HCT116 (cell line): ENCODE data around the gene MIA. TPM values are rescaled to one million over a fixed set of nuclear protein-coding genes. Genes with fewer than 3 reads are reported as not detected.

ENCODE experiments used
- ATAC-seq: fragments of 200-7000 bp; cut with Tn5 transposase; 2 replicates; pipeline ENCODE4 v1.9.1; 2020; ENCODE audit warnings: mild to moderate bottlenecking, moderate library complexity
- Bru-seq: library from RNA; stranded (reverse); fragments of 400-500 nt; gene quantifications from one replicate; lab custom pipeline; 2021; lab: Mats Ljungman, UMichigan
- BruChase-seq, 2 experiments: library from RNA; stranded (reverse); fragments of 400-500 nt; gene quantifications; one replicate each; lab custom pipeline; 2021; lab: Mats Ljungman, UMichigan
- BruUV-seq: library from RNA; stranded (reverse); fragments of 400-500 nt; replicated peaks from 2 replicates; lab custom pipeline; 2021; lab: Mats Ljungman, UMichigan
- CTCF ChIA-PET: fragments of 300-600 bp; sonication (Branson Sonifier 250); formaldehyde crosslinking; loops from one replicate; lab custom pipeline; 2021; ENCODE audit warnings: antibody characterized with exemption; lab: Charles Lee
- POLR2A ChIA-PET: fragments of 300-600, 350-600 bp; sonication (Branson Sonifier 250); formaldehyde crosslinking; loops from one replicate; lab custom pipeline; 2021; ENCODE audit warnings: antibody characterized with exemption; lab: Charles Lee
- RAD21 ChIA-PET, 2 experiments: fragments of 300-600 bp; sonication (Branson Sonifier 250); formaldehyde crosslinking; loops; one replicate each; lab custom pipeline; 2023; ENCODE audit warnings: low total read pairs in 2 of 2; ENCODE audit not compliant: uncharacterized antibody in 2 of 2, unreplicated experiment in 2 of 2, low non-redundant PET in 1 of 2; lab: Charles Lee
- DNase-seq: peaks from one replicate; pipeline ENCODE4 v3.0.0-alpha.2; 2010; ENCODE audit warnings: low read depth, low spot score
- H2AFZ ChIP-seq: fragments of 200-600 bp; shearing (Covaris generic), sonication (generic); 2 replicates; pipeline ENCODE4 v1.6.1; 2017; ENCODE audit warnings: low read depth, mixed run types, mixed read lengths, antibody characterized with exemption, low read length; ENCODE audit not compliant: poor library complexity, severe bottlenecking
- H3K27ac ChIP-seq: 2 replicates; pipeline ENCODE4 v1.5.1; 2012; ENCODE audit warnings: low read depth, low read length
- H3K27me3 ChIP-seq: fragments of 200-600 bp; sonication (generic); 2 replicates; pipeline ENCODE4 v1.6.1; 2016; ENCODE audit warnings: mixed run types, low read length, mixed read lengths; ENCODE audit not compliant: insufficient read depth
- H3K36me3 ChIP-seq, 2 experiments: fragments of 200-500 bp in 1 of 2; fragments of 200-600 bp in 1 of 2; sonication (Bioruptor generic) in 1 of 2; sonication (generic) in 1 of 2; 2 replicates each; pipeline versions ENCODE4 v1.5.1 to v1.6.1; 2014 to 2016; ENCODE audit warnings: low read length in 2 of 2, inconsistent platforms in 1 of 2, mixed read lengths in 1 of 2, mixed run types in 1 of 2; ENCODE audit not compliant: insufficient read depth in 2 of 2, control insufficient read depth in 1 of 2
- H3K4me1 ChIP-seq, 2 experiments: fragments of 200-600 bp in 1 of 2; sonication (generic) in 1 of 2; 2 replicates each; pipeline versions ENCODE4 v1.5.1 to v1.6.1; 2012 to 2017; ENCODE audit warnings: low read length in 2 of 2, inconsistent platforms in 1 of 2, mild to moderate bottlenecking in 1 of 2, mixed read lengths in 1 of 2, mixed run types in 1 of 2, moderate library complexity in 1 of 2; ENCODE audit not compliant: insufficient read depth in 2 of 2, control insufficient read depth in 1 of 2
- H3K4me2 ChIP-seq: fragments of 200-600 bp; sonication (generic); 2 replicates; pipeline ENCODE4 v1.6.1; 2017; ENCODE audit warnings: mixed run types, low read length, mixed read lengths
- H3K4me3 ChIP-seq, 2 experiments: fragments of 200-600 bp in 1 of 2; sonication (generic) in 1 of 2; replicated peaks in 1 of 2; 2 replicates each; pipeline ENCODE4 v1.5.1; 2011 to 2016; ENCODE audit warnings: low read length in 2 of 2, control low read depth in 1 of 2, low read depth in 1 of 2, mild to moderate bottlenecking in 1 of 2, mixed read lengths in 1 of 2, mixed run types in 1 of 2
- H3K79me2 ChIP-seq: fragments of 200-600 bp; sonication (generic); 2 replicates; pipeline ENCODE4 v1.6.1; 2017; ENCODE audit warnings: mild to moderate bottlenecking, mixed run types, low read length, moderate library complexity, mixed read lengths; ENCODE audit not compliant: insufficient read depth
- H3K9ac ChIP-seq: fragments of 200-600 bp; sonication (generic); 2 replicates; pipeline ENCODE4 v1.6.1; 2016; ENCODE audit warnings: low read length, mixed read lengths
- H3K9me2 ChIP-seq: fragments of 200-600 bp; sonication (generic), shearing (Covaris generic); 2 replicates; pipeline ENCODE4 v1.6.1; 2017; ENCODE audit warnings: mixed run types, mild to moderate bottlenecking, moderate library complexity; ENCODE audit not compliant: insufficient read depth
- H3K9me3 ChIP-seq, 2 experiments: fragments of 200-500 bp in 1 of 2; fragments of 200-600 bp in 1 of 2; sonication (Bioruptor generic) in 1 of 2; sonication (generic) in 1 of 2; 2 replicates each; pipeline ENCODE4 v1.6.1; 2014 to 2017; ENCODE audit warnings: low read length in 2 of 2, mixed read lengths in 2 of 2, inconsistent platforms in 1 of 2, low read depth in 1 of 2, mild to moderate bottlenecking in 1 of 2, mixed run types in 1 of 2, moderate library complexity in 1 of 2; ENCODE audit not compliant: control insufficient read depth in 1 of 2, insufficient read depth in 1 of 2
- H4K20me1 ChIP-seq: fragments of 200-600 bp; sonication (generic), shearing (Covaris generic); 2 replicates; pipeline ENCODE4 v1.6.1; 2017; ENCODE audit warnings: mixed run types, mild to moderate bottlenecking, moderate library complexity; ENCODE audit not compliant: insufficient read depth
- CBX3 ChIP-seq: IDR thresholded peaks from 2 replicates; pipeline ENCODE4 v1.6.1; 2012; ENCODE audit warnings: low read depth
- CEBPB ChIP-seq: IDR thresholded peaks from 2 replicates; pipeline ENCODE4 v1.6.1; 2012; ENCODE audit warnings: low read depth
- ELF1 ChIP-seq: IDR thresholded peaks from 2 replicates; pipeline ENCODE4 v1.6.1; 2012; ENCODE audit warnings: low read depth, borderline replicate concordance
- FOSL1 ChIP-seq: IDR thresholded peaks from 2 replicates; pipeline ENCODE4 v1.6.1; 2012; ENCODE audit warnings: low read depth
- JUND ChIP-seq: IDR thresholded peaks from 2 replicates; pipeline ENCODE4 v1.6.1; 2012
- POLR2A ChIP-seq: IDR thresholded peaks from 2 replicates; pipeline ENCODE4 v1.7.0; 2011; ENCODE audit warnings: borderline replicate concordance; ENCODE audit not compliant: insufficient read depth, insufficient read length; ENCODE audit errors: extremely low read depth
- ZBTB33 ChIP-seq: IDR thresholded peaks from 2 replicates; pipeline ENCODE4 v1.6.1; 2011; ENCODE audit warnings: mild to moderate bottlenecking, low read length, moderate library complexity; ENCODE audit not compliant: insufficient replicate concordance; ENCODE audit errors: extremely low read depth
- ZNF274 ChIP-seq: fragments of 200-500 bp; sonication (Bioruptor generic); IDR thresholded peaks from 2 replicates; pipeline ENCODE4 v1.6.1; 2014; ENCODE audit warnings: mild to moderate bottlenecking, low read depth, low read length, inconsistent platforms
- intact Hi-C: fragments of 100-400 bp; cut with micrococcal nuclease; formaldehyde crosslinking; loops from 2 replicates; pipeline ENCODE4 v1.10.0; 2022
- long read RNA-seq: library from polyadenylated mRNA; unstranded; transcript quantifications from one replicate; pipeline ENCODE4 v2.0.0, GENCODE V29; 2021; ENCODE audit not compliant: unreplicated experiment
- polyA plus RNA-seq: library from polyadenylated mRNA; unstranded; fragments of >200 nt; gene quantifications from 2 replicates; pipeline ENCODE4 v1.2.1, GENCODE V29; 2012; ENCODE audit warnings: missing spikeins
- total RNA-seq: library from RNA; stranded (reverse); gene quantifications from one replicate; pipeline ENCODE4 v1.2.1, GENCODE V29; 2021; ENCODE audit not compliant: unreplicated experiment
- TF ChIP-seq, protein P1 (sequence below): IDR thresholded peaks from 2 replicates; pipeline ENCODE4 v1.6.1; 2012
- TF ChIP-seq, protein P2 (sequence below), 3 experiments: fragments of 200-600 bp in 1 of 3; sonication (generic) in 1 of 3; IDR thresholded peaks in 2 of 3; conservative IDR thresholded peaks in 1 of 3; 2 replicates each; pipeline ENCODE4 v1.5.1; 2012 to 2017; ENCODE audit warnings: low read depth in 2 of 3, low read length in 2 of 3, antibody characterized with exemption in 1 of 3, borderline replicate concordance in 1 of 3, control low read depth in 1 of 3, mild to moderate bottlenecking in 1 of 3, mixed read lengths in 1 of 3, mixed run types in 1 of 3, moderate library complexity in 1 of 3; ENCODE audit not compliant: insufficient read depth in 1 of 3

MIA gene
- total RNA-seq = 1.4 TPM
- polyA plus RNA-seq = 0.83 and 2.2 TPM in 2 replicates
- Bru-seq, nascent RNA = percentile 23 among the genes with signal in this experiment
- BruChase-seq, experiment 1, labeled RNA remaining after a 6-hour chase = percentile 78 among the genes with signal in this experiment
- percentile 65 among the genes with signal in this experiment for BruChase-seq, experiment 2, labeled RNA remaining after a 2-hour chase
- long read RNA-seq = 0 reads

DNA sequence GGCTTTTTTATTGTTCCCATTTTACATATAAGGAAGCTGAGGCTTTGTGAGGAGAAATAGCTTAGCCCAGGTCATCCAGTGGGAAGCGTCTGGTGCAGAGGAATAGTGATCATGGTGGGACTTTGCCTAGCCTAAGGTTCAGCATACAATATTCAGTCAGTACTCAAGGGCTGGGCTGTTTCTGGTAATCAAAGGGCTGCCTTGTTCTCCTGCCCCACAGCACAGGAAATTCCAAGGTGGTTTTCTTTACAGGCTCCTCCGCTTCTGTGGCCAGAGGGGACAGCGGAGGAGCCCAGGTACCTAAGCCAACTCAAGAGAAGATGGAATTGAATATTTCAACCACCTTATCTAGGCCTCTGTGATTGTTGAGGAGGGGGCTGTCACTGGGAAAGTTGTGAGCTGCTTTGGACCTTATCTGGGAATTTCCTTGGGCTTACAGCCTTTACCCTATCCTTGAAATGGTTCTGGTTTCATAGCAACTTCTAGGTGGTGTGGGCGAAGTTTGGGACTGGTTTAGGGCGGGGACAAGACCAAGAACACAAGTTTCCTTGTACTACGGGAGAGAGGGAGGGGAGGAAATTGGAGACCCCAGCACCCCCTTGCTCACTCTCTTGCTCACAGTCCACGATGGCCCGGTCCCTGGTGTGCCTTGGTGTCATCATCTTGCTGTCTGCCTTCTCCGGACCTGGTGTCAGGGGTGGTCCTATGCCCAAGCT lies at the start of gene MIA:
Gene MIA (plus strand): TSS at position 606 of the 716 bp plus-strand sequence. CDS start 22 bp downstream, at position 628.
- Histone ChIP-seq H3K9me2 (no peaks in the 10 kb centered on the region), H3K9ac (no peak within 1 kb of the TSS), H3K4me2 (0 out of 2 replicates have a peak within 1 kb of the TSS, but pooled peaks have one; percentile 3), H4K20me1 (no peaks in the 10 kb centered on the region), H2AFZ (no peak within 1 kb of the TSS), H3K27ac (no peak within 1 kb of the TSS), H3K9me3 (no peaks in the 10 kb centered on the region), H3K4me3 (no peak within 1 kb of the TSS), H3K36me3 (no peaks in the 10 kb centered on the region)
- no TSS peak for BruUV-seq
- RAD21 ChIA-PET = no interaction called here
- POLR2A ChIA-PET = interaction anchor here (1.4 kb wide), 1 partner anchor 24 kb away, joined by 3 read pairs; the partner anchor contains the start of gene EGLN2
- intact Hi-C loops = no loop called here
- no peak for DNase-seq
- TF ChIP-seq, protein P1, sequence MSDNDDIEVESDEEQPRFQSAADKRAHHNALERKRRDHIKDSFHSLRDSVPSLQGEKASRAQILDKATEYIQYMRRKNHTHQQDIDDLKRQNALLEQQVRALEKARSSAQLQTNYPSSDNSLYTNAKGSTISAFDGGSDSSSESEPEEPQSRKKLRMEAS = no peak
- TF ChIP-seq FOSL1 (no peak), CBX3 (no peak), ZBTB33 (no peak), JUND (no peak), POLR2A (no peak), CEBPB (no peak), ELF1 (no peak), ZNF274 (no peak)
- TF ChIP-seq, protein P2, sequence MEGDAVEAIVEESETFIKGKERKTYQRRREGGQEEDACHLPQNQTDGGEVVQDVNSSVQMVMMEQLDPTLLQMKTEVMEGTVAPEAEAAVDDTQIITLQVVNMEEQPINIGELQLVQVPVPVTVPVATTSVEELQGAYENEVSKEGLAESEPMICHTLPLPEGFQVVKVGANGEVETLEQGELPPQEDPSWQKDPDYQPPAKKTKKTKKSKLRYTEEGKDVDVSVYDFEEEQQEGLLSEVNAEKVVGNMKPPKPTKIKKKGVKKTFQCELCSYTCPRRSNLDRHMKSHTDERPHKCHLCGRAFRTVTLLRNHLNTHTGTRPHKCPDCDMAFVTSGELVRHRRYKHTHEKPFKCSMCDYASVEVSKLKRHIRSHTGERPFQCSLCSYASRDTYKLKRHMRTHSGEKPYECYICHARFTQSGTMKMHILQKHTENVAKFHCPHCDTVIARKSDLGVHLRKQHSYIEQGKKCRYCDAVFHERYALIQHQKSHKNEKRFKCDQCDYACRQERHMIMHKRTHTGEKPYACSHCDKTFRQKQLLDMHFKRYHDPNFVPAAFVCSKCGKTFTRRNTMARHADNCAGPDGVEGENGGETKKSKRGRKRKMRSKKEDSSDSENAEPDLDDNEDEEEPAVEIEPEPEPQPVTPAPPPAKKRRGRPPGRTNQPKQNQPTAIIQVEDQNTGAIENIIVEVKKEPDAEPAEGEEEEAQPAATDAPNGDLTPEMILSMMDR (IDR thresholded peaks at IDR 0.05 in 2 of 3, conservative IDR thresholded peaks at IDR 0.05 in 1 of 3; ENCODE audit: borderline replicate concordance in 1 of 3, insufficient read depth in 1 of 3, low read depth in 2 of 3, low read length in 2 of 3) = no peak
- TF ChIP-seq, all 23 proteins: peak for 0
- Histone ChIP-seq H3K79me2 (no peaks in the 10 kb centered on the region), H3K27me3 (no peaks in the 10 kb centered on the region), H3K4me1 (peaks cover 15 to 34% of the 10 kb centered on the region in 2 experiments)
- CTCF ChIA-PET = no interaction called here
- no peak for ATAC-seq
